ENCODE results near the gene DENND11.

The DENND11 gene

DNA sequence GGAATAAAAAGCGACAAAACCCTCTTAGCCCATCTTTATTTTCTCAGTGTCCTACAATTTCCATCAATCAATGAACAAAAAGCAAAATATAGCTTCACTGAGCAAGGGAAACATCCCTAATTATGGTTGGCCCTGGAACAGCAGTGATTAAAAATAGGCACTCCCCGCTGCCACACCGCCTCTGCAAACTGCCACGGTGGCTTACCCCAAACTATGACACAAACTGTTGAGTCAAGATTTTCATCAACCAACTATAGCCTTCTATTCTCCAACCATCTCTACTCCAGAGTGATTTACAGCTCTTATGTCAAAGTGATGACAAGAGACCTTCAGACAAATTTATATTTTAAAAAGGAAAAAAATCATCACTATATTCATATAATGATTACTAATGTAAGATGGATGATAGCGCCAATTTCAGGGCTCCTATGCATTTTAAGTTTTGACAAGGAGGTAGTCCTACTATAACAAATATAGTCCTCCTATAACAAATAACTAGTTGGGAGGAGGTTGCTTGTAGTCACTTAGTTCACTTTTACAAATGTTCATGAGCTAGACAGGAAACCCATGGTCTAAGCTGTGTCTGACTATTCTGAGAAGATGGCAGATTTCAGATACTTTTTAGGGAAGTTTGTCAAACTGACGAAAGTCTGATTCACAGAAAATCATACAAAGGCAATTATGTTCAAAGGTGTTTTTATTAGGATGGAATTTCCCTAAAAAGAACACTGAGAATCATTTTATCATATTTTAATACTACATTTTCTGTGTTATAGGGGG, 26.3 kb downstream of the DENND11 start:
- ChIA-PET POLR2A (ENCODE audit: low non-redundant PET) (no interaction called here), CTCF (interaction anchor here (0.5 to 0.9 kb wide), 2 partner anchors 13 to 48 kb away, joined by 4 read pairs; no protein-coding TSS in a partner anchor)
- TF ChIP-seq, protein P1, sequence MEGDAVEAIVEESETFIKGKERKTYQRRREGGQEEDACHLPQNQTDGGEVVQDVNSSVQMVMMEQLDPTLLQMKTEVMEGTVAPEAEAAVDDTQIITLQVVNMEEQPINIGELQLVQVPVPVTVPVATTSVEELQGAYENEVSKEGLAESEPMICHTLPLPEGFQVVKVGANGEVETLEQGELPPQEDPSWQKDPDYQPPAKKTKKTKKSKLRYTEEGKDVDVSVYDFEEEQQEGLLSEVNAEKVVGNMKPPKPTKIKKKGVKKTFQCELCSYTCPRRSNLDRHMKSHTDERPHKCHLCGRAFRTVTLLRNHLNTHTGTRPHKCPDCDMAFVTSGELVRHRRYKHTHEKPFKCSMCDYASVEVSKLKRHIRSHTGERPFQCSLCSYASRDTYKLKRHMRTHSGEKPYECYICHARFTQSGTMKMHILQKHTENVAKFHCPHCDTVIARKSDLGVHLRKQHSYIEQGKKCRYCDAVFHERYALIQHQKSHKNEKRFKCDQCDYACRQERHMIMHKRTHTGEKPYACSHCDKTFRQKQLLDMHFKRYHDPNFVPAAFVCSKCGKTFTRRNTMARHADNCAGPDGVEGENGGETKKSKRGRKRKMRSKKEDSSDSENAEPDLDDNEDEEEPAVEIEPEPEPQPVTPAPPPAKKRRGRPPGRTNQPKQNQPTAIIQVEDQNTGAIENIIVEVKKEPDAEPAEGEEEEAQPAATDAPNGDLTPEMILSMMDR (conservative IDR thresholded peaks at IDR 0.05; ENCODE audit: low read depth): no peak
- no peak for DNase-seq (ENCODE audit: low spot score)
- H3K27ac ChIP-seq: no peak overlapping the region

DNA sequence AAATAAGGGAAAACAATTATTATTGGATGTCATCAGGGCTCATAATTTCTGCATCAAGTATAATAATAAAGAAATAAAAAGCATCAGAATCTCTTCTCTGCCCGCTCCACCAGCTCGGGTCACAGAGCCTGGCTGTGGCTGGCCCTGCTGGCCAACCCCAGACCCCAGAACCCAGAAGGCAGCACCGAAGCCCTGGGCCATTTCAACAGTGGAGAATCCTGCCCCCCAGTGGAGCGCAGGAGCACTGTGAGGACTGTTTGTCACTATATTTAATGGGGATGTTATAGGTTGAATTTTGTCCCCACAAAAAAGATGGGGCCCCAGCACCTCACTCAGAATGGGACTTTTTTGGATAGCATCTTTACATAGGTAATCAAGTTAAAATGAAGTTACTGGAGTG, 27.3 kb downstream of the DENND11 start:
- CTCF ChIA-PET: no interaction called here
- TF ChIP-seq, protein P1 (conservative IDR thresholded peaks at IDR 0.05; ENCODE audit: low read depth): no peak; the same call in 1 of the 2 replicates
- peak overlapping the region; percentile 86 for H3K27ac ChIP-seq
- DNase-seq (ENCODE audit: low spot score): no peak
- POLR2A ChIA-PET (ENCODE audit: low non-redundant PET): no interaction called here

DNA sequence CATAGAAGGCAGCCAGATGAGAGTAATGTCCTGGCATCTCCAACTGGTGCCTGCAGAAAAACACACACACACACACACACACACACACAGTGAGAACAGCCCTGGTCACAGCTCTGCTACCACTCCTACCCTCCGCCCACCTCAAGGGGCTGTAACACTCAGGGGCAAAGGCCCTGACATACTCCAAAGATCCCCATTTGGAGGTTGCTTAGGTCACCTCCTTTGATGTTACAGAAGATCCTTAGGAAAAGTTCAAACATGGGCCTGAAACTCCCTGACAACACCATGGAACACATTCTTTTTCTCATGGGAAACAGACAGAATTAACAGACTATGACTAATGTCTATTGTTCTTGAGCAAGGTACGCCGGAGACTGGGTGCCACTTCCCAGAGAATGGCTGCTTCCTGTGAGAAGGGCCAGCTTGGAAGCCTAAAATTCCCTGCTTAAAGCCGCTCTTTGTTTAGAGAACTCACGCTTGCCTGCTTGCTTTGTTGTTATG, 27.7 kb downstream of the DENND11 start:
- POLR2A ChIA-PET (ENCODE audit: low non-redundant PET): no interaction called here
- DNase-seq (ENCODE audit: low spot score): peak; percentile 62
- peak overlapping the region; percentile 86 for H3K27ac ChIP-seq
- TF ChIP-seq, protein P1 (conservative IDR thresholded peaks at IDR 0.05; ENCODE audit: low read depth): no peak
- CTCF ChIA-PET: no interaction called here

DNA sequence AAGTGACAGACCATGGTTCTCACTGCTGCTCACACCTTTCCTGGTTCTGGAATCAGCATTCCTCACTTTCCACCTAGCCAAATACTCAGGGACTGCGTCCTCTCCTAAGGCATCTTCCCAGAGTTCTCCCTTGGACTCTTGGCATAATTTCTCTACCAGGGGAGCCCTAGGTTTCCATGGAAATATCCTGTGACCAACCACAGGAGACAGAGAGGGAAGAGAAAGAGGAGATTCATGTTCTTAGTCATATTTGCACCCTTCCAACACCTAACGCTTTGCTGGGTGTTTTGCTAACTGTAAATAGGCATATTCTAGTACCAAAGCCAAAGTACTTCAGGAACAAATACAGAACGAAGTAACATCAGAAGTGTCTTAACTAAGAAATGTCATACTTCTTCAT, 28.6 kb downstream of the DENND11 start:
- TF ChIP-seq, protein P1 (conservative IDR thresholded peaks at IDR 0.05; ENCODE audit: low read depth): no peak
- no peak overlapping the region for H3K27ac ChIP-seq
- CTCF ChIA-PET: no interaction called here
- POLR2A ChIA-PET (ENCODE audit: low non-redundant PET): no interaction called here
- DNase-seq (ENCODE audit: low spot score): no peak

DNA sequence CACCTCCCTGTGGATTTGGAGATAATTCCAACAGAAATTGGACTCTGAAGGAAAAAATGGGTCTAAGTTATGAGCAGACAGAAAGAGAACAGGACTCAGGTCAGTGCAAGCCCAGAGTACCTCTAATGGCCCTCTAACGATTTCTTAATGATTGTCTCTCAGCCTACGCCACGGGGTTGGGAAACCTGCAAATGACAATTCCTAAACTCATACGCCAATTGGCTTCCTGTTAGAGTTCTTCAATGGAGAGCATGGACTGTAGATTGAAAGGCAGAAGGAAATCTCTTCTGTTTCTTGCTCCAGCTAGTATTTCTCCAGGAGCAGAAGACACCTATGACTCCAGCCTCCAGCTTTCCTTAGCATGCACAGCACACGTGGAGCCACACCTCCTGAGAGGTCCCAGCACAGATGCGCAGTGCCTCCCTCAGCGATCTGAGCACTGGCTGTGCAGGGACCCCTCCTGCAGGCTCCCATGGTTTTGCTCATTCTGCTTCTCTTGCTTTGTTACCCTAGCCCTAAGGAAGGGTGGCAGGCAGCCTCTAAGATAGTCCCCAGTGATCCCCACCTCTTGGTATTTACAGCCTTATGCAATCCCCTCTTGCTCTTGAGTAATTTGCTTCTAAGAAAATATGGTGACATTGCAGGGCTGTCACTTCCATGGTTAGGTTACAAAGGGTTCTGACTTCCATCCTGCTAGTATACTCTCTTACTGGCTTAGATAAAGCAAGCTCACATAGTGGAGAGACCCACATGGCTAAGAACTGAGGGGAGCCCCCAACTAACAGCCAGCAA, 30.1 kb downstream of the DENND11 start:
- DNase-seq (ENCODE audit: low spot score): no peak
- TF ChIP-seq, protein P1 (conservative IDR thresholded peaks at IDR 0.05; ENCODE audit: low read depth): no peak
- POLR2A ChIA-PET (ENCODE audit: low non-redundant PET): no interaction called here
- no peak overlapping the region for H3K27ac ChIP-seq
- CTCF ChIA-PET: no interaction called here

DNA sequence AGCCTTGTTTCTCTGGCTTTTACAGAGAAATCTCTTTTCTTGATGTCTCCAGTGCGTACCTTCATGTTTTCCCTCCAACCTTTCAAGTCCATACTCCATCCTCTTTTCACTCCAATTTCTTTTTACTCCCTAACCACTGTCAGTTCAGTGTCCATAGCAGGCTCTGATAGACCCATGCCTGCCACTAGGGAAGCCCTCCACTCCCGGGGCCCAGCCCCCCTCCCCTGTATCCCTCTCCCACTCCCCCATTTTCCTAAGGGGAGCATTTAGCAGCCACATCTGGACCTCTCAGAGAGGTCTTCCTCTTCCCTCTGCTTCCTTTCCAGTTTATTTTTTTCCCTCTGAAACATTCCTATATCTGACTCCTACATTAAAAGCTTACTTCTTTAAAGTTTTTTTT, 33.1 kb downstream of the DENND11 start:
- POLR2A ChIA-PET (ENCODE audit: low non-redundant PET): no interaction called here
- TF ChIP-seq, protein P1 (conservative IDR thresholded peaks at IDR 0.05; ENCODE audit: low read depth): no peak
- no peak overlapping the region for H3K27ac ChIP-seq
- CTCF ChIA-PET: no interaction called here
- DNase-seq (ENCODE audit: low spot score): no peak
